CD4-positive, alpha-beta T cell (primary cell): Measurements from ENCODE around the gene RAD54L2. TPM values are rescaled to one million over a fixed set of nuclear protein-coding genes. Genes with fewer than 3 reads are reported as not detected.
"Not testable (repeated sequence)": the region's sequence is repeated elsewhere in the genome, so short reads cannot be mapped to it uniquely, and the experiment has no call there.

ENCODE experiments used
- ATAC-seq: fragments of 200-7000 bp; cut with Tn5 transposase; one replicate; pipeline ENCODE4 v1.10.0; 2022; ENCODE audit warnings: mild to moderate bottlenecking; ENCODE audit not compliant: poor library complexity
- CTCF ChIA-PET: fragments of 350-600 bp; sonication (Branson Sonifier 250); formaldehyde crosslinking; loops from one replicate; lab custom pipeline; 2021; ENCODE audit warnings: antibody characterized with exemption, inconsistent platforms; lab: Charles Lee
- POLR2A ChIA-PET: fragments of 350-600 bp; sonication (Branson Sonifier 250); formaldehyde crosslinking; loops from one replicate; lab custom pipeline; 2021; ENCODE audit warnings: antibody characterized with exemption, inconsistent platforms; lab: Charles Lee
- DNase-seq, 14 experiments: peaks; one replicate each; pipeline ENCODE4 v3.0.0-alpha.2; 2013 to 2020; ENCODE audit warnings: mixed read lengths in 2 of 14
- H3K27ac ChIP-seq, 2 donors: one replicate each; pipeline versions ENCODE4 v1.5.1 to v1.7.0; 2013; ENCODE audit warnings: low read length in 2 of 2, low read depth in 1 of 2, mild to moderate bottlenecking in 1 of 2
- H3K27me3 ChIP-seq, 2 experiments: 1 replicate in 1 of 2; 2 replicates in 1 of 2; pipeline versions ENCODE4 v1.6.1 to v1.7.0; 2013; ENCODE audit warnings: low read length in 2 of 2, control low read depth in 1 of 2, mild to moderate bottlenecking in 1 of 2, moderate library complexity in 1 of 2; ENCODE audit not compliant: insufficient read depth in 2 of 2, control insufficient read depth in 1 of 2
- H3K36me3 ChIP-seq: one replicate; pipeline ENCODE4 v1.6.1; 2013; ENCODE audit warnings: low read length, control low read depth; ENCODE audit not compliant: insufficient read depth
- H3K4me1 ChIP-seq: one replicate; pipeline ENCODE4 v1.6.1; 2013; ENCODE audit warnings: low read length, control low read depth; ENCODE audit not compliant: insufficient read depth
- H3K4me3 ChIP-seq: one replicate; pipeline ENCODE4 v1.5.1; 2013; ENCODE audit warnings: mild to moderate bottlenecking, low read length, moderate library complexity
- H3K9me3 ChIP-seq, 2 experiments: 1 replicate in 1 of 2; 2 replicates in 1 of 2; pipeline versions ENCODE4 v1.6.1 to v1.7.0; 2013; ENCODE audit warnings: low read length in 2 of 2, mild to moderate bottlenecking in 2 of 2, control low read depth in 1 of 2, moderate library complexity in 1 of 2; ENCODE audit not compliant: control insufficient read depth in 1 of 2, insufficient read depth in 1 of 2
- H3K27ac Mint-ChIP-seq: one replicate; pipeline ENCODE4 v1.8.0; 2020; ENCODE audit warnings: mixed read lengths
- H3K27me3 Mint-ChIP-seq: one replicate; pipeline ENCODE4 v1.8.0; 2021; ENCODE audit warnings: mixed read lengths
- H3K36me3 Mint-ChIP-seq: one replicate; pipeline ENCODE4 v1.8.0; 2021; ENCODE audit warnings: low read depth, mixed read lengths
- H3K4me1 Mint-ChIP-seq: one replicate; pipeline ENCODE4 v1.8.0; 2021; ENCODE audit warnings: low read depth, mixed read lengths
- H3K4me3 Mint-ChIP-seq: one replicate; pipeline ENCODE4 v1.8.0; 2020; ENCODE audit warnings: mild to moderate bottlenecking, mixed read lengths
- H3K9me3 Mint-ChIP-seq: one replicate; pipeline ENCODE4 v1.8.0; 2020; ENCODE audit warnings: mixed read lengths
- CTCF ChIP-seq: fragments of 200-600 bp; IDR thresholded peaks from one replicate; pipeline ENCODE4 v1.8.0; 2022; ENCODE audit warnings: antibody characterized with exemption, mild to moderate bottlenecking
- intact Hi-C, 2 experiments: fragments of 100-400 bp; cut with DNase I in 1 of 2; cut with micrococcal nuclease in 1 of 2; formaldehyde crosslinking; loops; one replicate each; pipeline versions ENCODE4 v1.15.1 to v1.9.0; 2023 to 2025; cut with DNase I, micrococcal nuclease
- total RNA-seq, 174 experiments: library from RNA in 2 of 174; stranded (reverse) in 2 of 174; gene quantifications; one replicate each; pipeline ENCODE4 v1.2.3 and lab custom pipeline; 2021 to 2026

RAD54L2 gene
- total RNA-seq, 2 experiments from 2014 or later, result 39.9 to 41.7 TPM

DNA sequence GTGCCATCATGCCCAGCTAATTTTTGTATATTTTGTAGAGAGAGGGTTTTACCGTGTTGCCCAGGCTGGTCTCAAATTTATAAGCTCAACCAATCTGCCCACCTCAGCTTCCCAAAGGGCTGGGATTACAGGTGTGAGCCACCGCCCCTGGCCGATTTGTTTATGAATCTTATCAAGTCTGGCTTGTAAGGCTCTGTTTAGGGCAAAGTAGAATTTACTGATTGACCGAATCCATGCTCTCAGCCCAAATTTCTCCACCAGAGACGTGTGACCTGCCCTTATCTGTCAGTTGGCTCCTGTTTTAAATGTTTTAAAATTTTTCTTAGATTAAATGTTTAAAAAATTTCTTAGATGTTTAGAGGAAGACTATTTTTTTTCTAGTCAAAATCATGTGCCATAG, 19.5 kb downstream of the RAD54L2 start:
- Mint-ChIP-seq H3K4me1 (peaks cover 7% of the 10 kb centered on the region), H3K27me3 (no peaks in the 10 kb centered on the region), H3K36me3 (peaks cover 61% of the 10 kb centered on the region), H3K27ac (no peak overlapping the region), H3K9me3 (no peaks in the 10 kb centered on the region), H3K4me3 (no peak overlapping the region)
- no peak overlapping the region for H3K4me3 ChIP-seq
- no peaks in the 10 kb centered on the region for H3K27me3 ChIP-seq
- peaks cover 10% of the 10 kb centered on the region for H3K36me3 ChIP-seq
- DNase-seq (no peak), ATAC-seq (no peak)
- POLR2A ChIA-PET, result interaction anchor here (0.5 kb wide), 1 partner anchor 12 kb away, joined by 3 read pairs; no protein-coding TSS in a partner anchor
- intact Hi-C loops, result no loop called here
- no peak overlapping the region for H3K27ac ChIP-seq
- H3K4me1 ChIP-seq, result peaks cover 2% of the 10 kb centered on the region
- H3K9me3 ChIP-seq, result no peaks in the 10 kb centered on the region
- CTCF ChIA-PET, result no interaction called here
- no peak for TF ChIP-seq CTCF

DNA sequence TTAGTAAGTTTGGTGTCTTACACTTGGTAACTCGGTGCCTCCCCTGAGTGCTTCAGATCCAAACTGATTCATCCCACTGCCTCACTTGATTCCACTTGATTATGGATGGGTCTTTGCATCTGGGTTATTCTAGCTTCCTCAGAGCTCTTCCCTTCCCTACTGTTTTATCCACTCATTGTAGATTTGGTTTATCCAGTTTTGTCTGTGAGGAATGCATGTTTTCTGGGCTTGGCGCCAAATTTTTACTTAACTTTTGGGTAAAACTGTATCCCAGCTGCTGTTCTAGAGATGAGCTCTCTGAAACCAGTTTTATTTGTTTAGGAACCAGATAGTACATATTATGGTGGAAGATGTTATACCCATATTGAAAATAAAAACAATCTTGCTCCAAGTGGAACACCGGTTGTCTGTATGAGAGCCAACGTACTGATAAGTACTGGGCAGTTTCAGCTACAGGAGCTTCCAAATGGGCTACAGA, 20.9 kb downstream of the RAD54L2 start:
- Mint-ChIP-seq H3K9me3 (no peaks in the 10 kb centered on the region), H3K4me1 (peaks cover 21% of the 10 kb centered on the region), H3K27me3 (no peaks in the 10 kb centered on the region), H3K27ac (no peak overlapping the region), H3K4me3 (no peak overlapping the region), H3K36me3 (peaks cover 51% of the 10 kb centered on the region)
- H3K4me1 ChIP-seq, result peaks cover 4% of the 10 kb centered on the region
- DNase-seq (no peak), ATAC-seq (no peak)
- H3K27me3 ChIP-seq, result no peaks in the 10 kb centered on the region
- CTCF ChIA-PET, result no interaction called here
- POLR2A ChIA-PET, result interaction anchor here (0.7 kb wide), 1 partner anchor 339 kb away, joined by 3 read pairs; no protein-coding TSS in a partner anchor
- H3K4me3 ChIP-seq, result no peak overlapping the region
- H3K36me3 ChIP-seq, result peaks cover 2% of the 10 kb centered on the region
- no peak for TF ChIP-seq CTCF
- H3K9me3 ChIP-seq, result no peaks in the 10 kb centered on the region
- no peak overlapping the region for H3K27ac ChIP-seq
- intact Hi-C loops, result no loop called here

DNA sequence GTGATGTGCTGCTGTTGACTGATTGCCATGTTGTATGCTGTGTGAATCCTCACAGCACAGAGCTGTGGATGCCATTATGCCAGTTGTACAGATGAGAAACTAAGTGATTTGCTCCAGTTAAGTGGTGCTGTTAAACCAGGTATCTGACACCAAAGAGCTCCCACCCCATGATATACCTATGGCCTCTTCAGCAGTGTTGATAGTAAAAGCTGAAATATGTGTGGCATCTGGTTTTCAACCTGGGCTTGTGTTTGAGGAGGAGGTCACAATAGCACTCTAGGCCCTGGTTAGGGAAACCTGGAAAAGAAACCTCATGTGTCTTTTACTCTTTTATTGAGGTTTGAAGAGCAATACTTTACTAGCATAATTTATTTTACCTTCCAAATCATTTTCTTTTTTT, 21.4 kb downstream of the RAD54L2 start:
- peaks cover 4% of the 10 kb centered on the region for H3K4me1 ChIP-seq
- Mint-ChIP-seq H3K4me1 (peaks cover 21% of the 10 kb centered on the region), H3K9me3 (no peaks in the 10 kb centered on the region), H3K27me3 (no peaks in the 10 kb centered on the region), H3K27ac (no peak overlapping the region), H3K4me3 (no peak overlapping the region), H3K36me3 (peaks cover 46% of the 10 kb centered on the region)
- intact Hi-C loops, result no loop called here
- no peaks in the 10 kb centered on the region for H3K9me3 ChIP-seq
- no peaks in the 10 kb centered on the region for H3K27me3 ChIP-seq
- no peak for TF ChIP-seq CTCF
- CTCF ChIA-PET, result interaction anchor here (0.6 kb wide), 1 partner anchor 171 kb away, joined by 3 read pairs; no protein-coding TSS in a partner anchor
- DNase-seq (no peak), ATAC-seq (no peak)
- H3K4me3 ChIP-seq, result no peak overlapping the region
- POLR2A ChIA-PET, result no interaction called here
- H3K36me3 ChIP-seq, result peaks cover 2% of the 10 kb centered on the region
- H3K27ac ChIP-seq, result no peak overlapping the region

- POLR2A ChIA-PET, CTCF ChIA-PET, H3K4me3 ChIP-seq, H3K36me3 ChIP-seq, ATAC-seq, intact Hi-C loops, H3K27me3 Mint-ChIP-seq, H3K27ac Mint-ChIP-seq, H3K9me3 ChIP-seq, DNase-seq, H3K4me1 ChIP-seq, H3K27me3 ChIP-seq, H3K4me3 Mint-ChIP-seq, H3K9me3 Mint-ChIP-seq, H3K27ac ChIP-seq: not testable (repeated sequence)
- H3K4me1 Mint-ChIP-seq, result peaks cover 31% of the 10 kb centered on the region
- peaks cover 36% of the 10 kb centered on the region for H3K36me3 Mint-ChIP-seq
Observed at GRCh38 chr3:51562403-51562802, 23.9 kb downstream of the RAD54L2 start.
